Measurements from ENCODE around the gene CDC42BPA. TPM values are rescaled to one million over a fixed set of nuclear protein-coding genes. Genes with fewer than 3 reads are reported as not detected.

The CDC42BPA gene
- total and polyA plus RNA-seq, 9 of the 15 experiments (the other 6 are each of a cell fraction or from before 2014, with no cell fraction given), result 8.0 to 77.5 (median 52.1) TPM

GRCh38 chr1:227335242-227336020 lies 17.1 kb upstream of the CDC42BPA start (continued):
- TF ChIP-seq SMARCC2 (IDR thresholded peaks at IDR 0.05; ENCODE audit: low read depth) (0 out of 2 replicates have a peak, but pooled peaks have one; percentile 44), NEUROD1 (IDR thresholded peaks at IDR 0.05; ENCODE audit: borderline replicate concordance, low read depth, low read length, partially characterized antibody) (no peak), AFF1 (IDR thresholded peaks at IDR 0.05; ENCODE audit: low read depth in 1 of 2, partially characterized antibody in 2 of 2) (peak in 1 of 2 experiments; percentile 44), IFI16 (CRISPR knock-in tag; IDR thresholded peaks at IDR 0.05) (no peak), CCNT2 (IDR thresholded peaks at IDR 0.05; ENCODE audit: borderline replicate concordance, extremely low read depth, insufficient read length, low read depth, low read length) (peak; percentile 42), GATA2 (CRISPR knock-in tag; IDR thresholded peaks at IDR 0.05) (peak; percentile 39; the same call in 1 of the 2 replicates), PML (IDR thresholded peaks at IDR 0.05; ENCODE audit: low read length) (no peak), BCOR (IDR thresholded peaks at IDR 0.05) (no peak), FOXP4 (CRISPR knock-in tag; IDR thresholded peaks at IDR 0.05; ENCODE audit: borderline replicate concordance) (0 out of 2 replicates have a peak, but pooled peaks have one; percentile 28), RBM39 (optimal IDR thresholded peaks at IDR 0.05; ENCODE audit: low read depth, low read length) (no peak), EP400 (IDR thresholded peaks at IDR 0.05) (peak; percentile 19; the same call in 1 of the 2 replicates), CREB1 (IDR thresholded peaks at IDR 0.05) (peak; percentile 26; the same call in 1 of the 2 replicates), CREB1 (CRISPR knock-in tag; IDR thresholded peaks at IDR 0.05) (peak; percentile 36; the same call in 1 of the 2 replicates), ZNF766 (CRISPR knock-in tag; conservative IDR thresholded peaks at IDR 0.05) (peak; percentile 100), RBBP5 (IDR thresholded peaks at IDR 0.05; ENCODE audit: borderline replicate concordance, insufficient read depth, low read length, poor library complexity, severe bottlenecking) (peak; percentile 23), FOXK2 (conservative IDR thresholded peaks at IDR 0.05 in 1 of 2, IDR thresholded peaks at IDR 0.05 in 1 of 2; ENCODE audit: low read depth in 2 of 2) (no peak), ATF7 (IDR thresholded peaks at IDR 0.05) (peak; percentile 87)
